RWPE1 (cell line): ENCODE measurements around the gene SOWAHC.
"Not testable (repeated sequence)": the region's sequence is repeated elsewhere in the genome, so short reads cannot be mapped to it uniquely, and the experiment has no call there.

Experiments used
- CTCF ChIA-PET: fragments of 350-600 bp; sonication (Branson Sonifier 250); formaldehyde crosslinking; extraction: SDS; loops from one replicate; lab custom pipeline; 2021; lab: Yijun Ruan, JAX
- POLR2A ChIA-PET: fragments of 400-600 bp; formaldehyde crosslinking; extraction: SDS; loops from one replicate; lab custom pipeline; 2020; ENCODE audit warnings: antibody characterized with exemption; ENCODE audit not compliant: low non-redundant PET; lab: Yijun Ruan, JAX
- DNase-seq: peaks from one replicate; pipeline ENCODE4 v3.0.0; 2012; ENCODE audit warnings: low spot score
- H3K27ac ChIP-seq: fragments of 450-650 bp; 2 replicates; pipeline ENCODE4 v1.5.1; 2017
- TF ChIP-seq, protein P1 (sequence below): fragments of 450-650 bp; conservative IDR thresholded peaks from 2 replicates; pipeline ENCODE4 v1.5.1; 2017; ENCODE audit warnings: low read depth, mild to moderate bottlenecking

The SOWAHC gene

GRCh38 chr2:109633284-109633961, 19.3 kb downstream of the SOWAHC start:
- POLR2A ChIA-PET = no interaction called here
- TF ChIP-seq, protein P1, sequence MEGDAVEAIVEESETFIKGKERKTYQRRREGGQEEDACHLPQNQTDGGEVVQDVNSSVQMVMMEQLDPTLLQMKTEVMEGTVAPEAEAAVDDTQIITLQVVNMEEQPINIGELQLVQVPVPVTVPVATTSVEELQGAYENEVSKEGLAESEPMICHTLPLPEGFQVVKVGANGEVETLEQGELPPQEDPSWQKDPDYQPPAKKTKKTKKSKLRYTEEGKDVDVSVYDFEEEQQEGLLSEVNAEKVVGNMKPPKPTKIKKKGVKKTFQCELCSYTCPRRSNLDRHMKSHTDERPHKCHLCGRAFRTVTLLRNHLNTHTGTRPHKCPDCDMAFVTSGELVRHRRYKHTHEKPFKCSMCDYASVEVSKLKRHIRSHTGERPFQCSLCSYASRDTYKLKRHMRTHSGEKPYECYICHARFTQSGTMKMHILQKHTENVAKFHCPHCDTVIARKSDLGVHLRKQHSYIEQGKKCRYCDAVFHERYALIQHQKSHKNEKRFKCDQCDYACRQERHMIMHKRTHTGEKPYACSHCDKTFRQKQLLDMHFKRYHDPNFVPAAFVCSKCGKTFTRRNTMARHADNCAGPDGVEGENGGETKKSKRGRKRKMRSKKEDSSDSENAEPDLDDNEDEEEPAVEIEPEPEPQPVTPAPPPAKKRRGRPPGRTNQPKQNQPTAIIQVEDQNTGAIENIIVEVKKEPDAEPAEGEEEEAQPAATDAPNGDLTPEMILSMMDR = no peak

DNA sequence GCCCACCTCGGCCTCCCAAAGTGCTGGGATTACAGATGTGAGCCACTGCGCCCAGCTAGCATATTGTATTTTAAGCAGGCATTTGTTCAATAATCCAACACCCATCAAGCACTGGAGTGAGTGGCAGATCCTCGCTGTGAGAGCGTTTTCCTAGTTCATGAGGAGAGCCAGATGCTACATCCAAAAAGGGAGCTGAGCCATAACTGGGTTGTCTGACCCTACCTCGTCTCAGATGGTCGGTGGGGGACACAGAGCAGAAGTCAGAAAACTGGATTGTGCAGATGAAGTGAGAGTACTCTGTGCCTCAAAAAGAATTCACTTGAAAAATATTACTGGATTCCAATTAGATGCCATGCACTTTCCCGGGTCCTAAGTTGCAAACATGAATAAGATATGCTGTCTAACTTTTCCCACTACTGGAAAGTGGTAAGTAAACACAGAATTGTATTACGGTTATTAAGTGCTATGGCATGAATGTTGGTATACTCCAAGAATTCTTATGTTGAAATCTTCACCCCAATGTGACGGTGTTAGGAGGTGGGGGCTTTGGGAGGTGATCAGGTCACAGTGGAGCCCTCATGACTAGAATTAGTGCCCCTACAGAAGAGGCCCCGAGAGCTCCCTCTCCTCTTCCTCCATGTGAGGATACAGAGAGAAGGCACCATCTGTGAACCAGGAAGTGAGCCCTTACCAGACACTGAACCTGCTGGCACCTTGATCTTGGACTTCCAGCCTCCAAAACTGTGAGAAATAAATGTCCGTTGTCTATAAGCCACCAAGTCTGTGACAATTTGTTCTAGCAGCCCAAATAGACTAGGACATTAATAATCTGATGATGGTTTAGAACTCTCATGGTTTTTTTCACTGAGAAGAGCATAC, 21.5 kb downstream of the SOWAHC start:
- TF ChIP-seq, protein P1 = no peak
- CTCF ChIA-PET = no interaction called here
- H3K27ac ChIP-seq = no peak overlapping the region

More at GRCh38 chr2:109633284-109633961, 19.3 kb downstream of the SOWAHC start:
- CTCF ChIA-PET = interaction anchor here (0.7 kb wide), 1 partner anchor 568 kb away, joined by 5 read pairs; no protein-coding TSS in a partner anchor
- H3K27ac ChIP-seq = no peak overlapping the region
- DNase-seq = no peak

DNA sequence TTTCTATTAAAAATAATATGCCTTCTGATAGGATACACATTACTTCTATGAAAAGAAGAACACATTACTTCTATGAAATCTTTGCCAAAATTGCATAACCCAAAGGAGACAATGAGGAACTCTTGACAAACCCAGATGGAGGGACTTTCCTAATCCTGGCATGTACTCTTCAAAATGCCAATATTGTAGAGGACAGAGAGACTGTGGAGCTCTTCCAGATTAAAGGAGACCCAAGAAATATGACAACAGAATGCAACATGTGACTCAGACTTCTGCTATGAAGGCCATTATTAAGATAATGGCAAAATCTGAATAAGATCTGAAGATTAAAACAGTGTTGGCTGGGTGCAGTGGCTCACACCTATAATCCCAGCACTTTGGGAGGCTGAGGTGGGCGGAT, 22.2 kb downstream of the SOWAHC start:
- POLR2A ChIA-PET = no interaction called here
- H3K27ac ChIP-seq = no peak overlapping the region
- DNase-seq = no peak
- TF ChIP-seq, protein P1 = no peak
- CTCF ChIA-PET = no interaction called here

More for the DNA sequence above, 21.5 kb downstream of the SOWAHC start:
- DNase-seq = no peak
- POLR2A ChIA-PET = no interaction called here

DNA sequence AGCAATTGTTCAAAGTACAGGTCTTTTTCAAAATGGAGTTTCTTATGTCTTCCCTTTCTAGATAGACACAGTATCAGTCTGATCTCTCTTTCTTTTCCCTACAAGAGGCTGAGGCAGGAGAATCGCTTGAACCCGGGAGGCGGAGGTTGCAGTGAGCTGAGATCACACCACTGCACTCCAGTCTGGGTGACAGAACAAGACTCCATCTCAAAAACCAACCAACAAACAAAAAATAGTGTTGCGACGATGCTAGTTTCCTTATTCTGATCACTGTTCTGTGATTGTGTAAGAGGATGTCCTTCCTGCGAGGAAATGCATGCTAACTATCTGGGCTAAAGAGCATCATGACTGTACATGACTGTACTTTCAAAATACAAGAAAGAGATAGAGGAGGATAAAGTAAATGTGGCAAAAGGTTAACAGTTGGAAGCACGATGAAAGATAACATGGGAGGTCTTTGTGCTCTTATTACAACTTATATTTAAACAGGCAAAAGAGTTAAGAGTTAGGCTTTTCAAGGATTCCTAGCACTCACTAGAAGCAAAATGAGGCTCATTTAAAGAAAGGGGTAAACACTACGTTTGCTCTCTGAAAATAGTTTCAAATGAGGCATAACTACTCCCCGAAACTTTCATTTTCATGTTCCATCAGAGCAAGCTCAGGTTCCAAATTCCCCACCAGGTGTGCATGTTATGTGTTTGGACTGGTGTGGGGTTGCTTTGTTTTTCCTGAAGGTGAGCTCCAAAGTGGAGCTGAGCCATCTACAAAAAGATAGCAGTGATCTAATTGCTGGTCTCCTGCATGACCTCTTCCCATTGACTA, 23.8 kb downstream of the SOWAHC start:
- TF ChIP-seq, protein P1 = no peak
- POLR2A ChIA-PET = no interaction called here
- no peak overlapping the region for H3K27ac ChIP-seq
- DNase-seq = no peak
- CTCF ChIA-PET = interaction anchor here (0.7 kb wide), 1 partner anchor 37 kb away, joined by 3 read pairs; no protein-coding TSS in a partner anchor

DNA sequence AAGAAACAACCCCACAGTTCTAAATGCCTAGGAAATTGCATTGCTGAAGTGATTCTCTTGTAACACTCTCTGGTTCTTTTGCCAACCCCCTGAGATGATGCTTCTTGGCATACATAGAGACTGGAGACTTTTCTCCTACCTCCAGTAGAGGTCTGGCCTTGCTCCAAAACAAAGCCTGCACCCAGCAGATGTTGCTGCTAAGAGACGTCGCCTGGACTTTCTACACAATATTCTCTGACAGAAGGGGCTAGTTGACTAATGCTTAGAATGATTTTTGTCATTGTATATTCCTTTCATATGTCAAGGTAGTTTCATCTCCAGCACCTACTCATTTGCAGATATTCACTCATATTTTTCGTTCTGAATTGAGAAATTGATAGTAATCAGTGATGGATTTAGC, 24.6 kb downstream of the SOWAHC start:
- ChIA-PET CTCF (no interaction called here), POLR2A (no interaction called here)
- no peak overlapping the region for H3K27ac ChIP-seq
- TF ChIP-seq, protein P1 = no peak
- DNase-seq = no peak

DNA sequence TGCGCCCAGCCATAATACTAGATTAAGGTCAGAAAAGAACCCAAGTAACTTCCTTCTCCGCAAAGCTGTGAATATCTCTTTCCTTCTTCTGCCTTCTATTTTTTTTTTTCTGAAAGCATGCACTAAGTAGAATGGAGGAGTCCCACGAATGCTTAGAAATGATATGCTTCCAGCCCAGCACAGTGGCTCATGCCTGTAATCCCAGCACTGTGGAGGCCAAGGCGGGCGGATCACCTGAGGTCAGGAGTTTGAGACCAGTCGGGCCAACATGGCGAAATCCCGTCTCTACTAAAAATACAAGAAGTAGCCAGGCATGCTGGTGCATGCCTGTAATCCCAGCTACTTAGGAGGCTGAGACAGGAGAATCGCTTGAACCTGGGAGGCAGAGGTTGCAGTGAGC, 25.8 kb downstream of the SOWAHC start:
- POLR2A ChIA-PET, H3K27ac ChIP-seq, DNase-seq: not testable (repeated sequence)
- CTCF ChIA-PET = interaction anchor here (1.1 kb wide), 1 partner anchor 34 kb away, joined by 3 read pairs; no protein-coding TSS in a partner anchor
